K562 (cell line): ENCODE data around the gene SEMA4F. TPM values are rescaled to one million over a fixed set of nuclear protein-coding genes. Genes with fewer than 3 reads are reported as not detected.

Experiments used
- EGR1 ChIP-seq: fragments of 450-650 bp; conservative IDR thresholded peaks from 2 replicates; pipeline ENCODE4 v1.6.1; 2017; ENCODE audit warnings: mild to moderate bottlenecking
- KHSRP ChIP-seq: fragments of 450-650 bp; IDR thresholded peaks from 2 replicates; pipeline ENCODE4 v1.6.1; 2017
- SNIP1 ChIP-seq: fragments of 450-650 bp; IDR thresholded peaks from 2 replicates; pipeline ENCODE4 v1.7.1; 2017; ENCODE audit warnings: low read depth, mild to moderate bottlenecking
- SRSF9 ChIP-seq: fragments of 200-400 bp; formaldehyde crosslinking; IDR thresholded peaks from 2 replicates; pipeline ENCODE4 v1.6.1; 2017; ENCODE audit warnings: low read depth, low read length, borderline replicate concordance
- ZBTB7A ChIP-seq: IDR thresholded peaks from 2 replicates; pipeline ENCODE4 v1.6.1; 2011; ENCODE audit warnings: low read depth, mild to moderate bottlenecking, low read length, moderate library complexity, borderline replicate concordance; ENCODE audit not compliant: control insufficient read depth
- ZNF57 ChIP-seq: fragments of 450-650 bp; formaldehyde crosslinking; IDR thresholded peaks from 2 replicates; pipeline ENCODE4 v1.4.0; 2020; ENCODE audit warnings: mild to moderate bottlenecking, moderate library complexity
- polyA plus RNA-seq, 8 experiments: library from polyadenylated mRNA; depleted of rRNA in 4 of 8; stranded (reverse) in 5 of 8; unstranded in 3 of 8; fragments of >200 nt; fragmentation: Nextera tagmentation in 2 of 8; fragmentation: Illumina TruSeq in 1 of 8; extraction: Ambion mirVana in 2 of 8; extraction: Trizol in 1 of 8; gene quantifications; 2 replicates each; pipeline versions ENCODE4 v1.2.1 to v1.2.3, GENCODE V29; 2011 to 2014; ENCODE audit warnings: inconsistent platforms in 1 of 8, missing spikeins in 1 of 8
- total RNA-seq, 7 experiments: library from RNA; depleted of rRNA in 6 of 7; stranded (reverse); fragments of >200 nt in 6 of 7; fragmentation: Illumina TruSeq in 2 of 7; extraction: Trizol in 2 of 7; gene quantifications; 2 replicates each; pipeline versions ENCODE4 v1.2.1 to v1.2.3, GENCODE V29; 2011 to 2021; ENCODE audit warnings: low replicate concordance in 1 of 7
- TF ChIP-seq, protein P1 (sequence below): IDR thresholded peaks from 3 replicates; pipeline ENCODE4 v1.6.1; 2011; ENCODE audit warnings: borderline replicate concordance, mild to moderate bottlenecking, moderate library complexity; ENCODE audit not compliant: insufficient read length; ENCODE audit errors: extremely low read depth
- TF ChIP-seq, protein P2 (sequence below): sonication (generic); formaldehyde crosslinking; IDR thresholded peaks from 2 replicates; pipeline ENCODE4 v1.8.0; 2023; ENCODE audit warnings: mild to moderate bottlenecking, missing genetic modification reagents
- TF ChIP-seq, protein P3 (sequence below): IDR thresholded peaks from 3 replicates; pipeline ENCODE4 v1.6.1; 2011; ENCODE audit warnings: borderline replicate concordance, mild to moderate bottlenecking; ENCODE audit not compliant: insufficient read length, insufficient read depth
- TF ChIP-seq, protein P4 (sequence below): fragments of 250-450 bp; sonication (Bioruptor Pico); IDR thresholded peaks from 2 replicates; pipeline ENCODE4 v1.9.0; 2021; ENCODE audit warnings: mild to moderate bottlenecking, inconsistent platforms

Gene SEMA4F
- total and polyA plus RNA-seq, 9 of the 15 experiments (the other 6 are each of a cell fraction or from before 2014, with no cell fraction given) = 0.08 to 1.6 (median 0.33) TPM

DNA sequence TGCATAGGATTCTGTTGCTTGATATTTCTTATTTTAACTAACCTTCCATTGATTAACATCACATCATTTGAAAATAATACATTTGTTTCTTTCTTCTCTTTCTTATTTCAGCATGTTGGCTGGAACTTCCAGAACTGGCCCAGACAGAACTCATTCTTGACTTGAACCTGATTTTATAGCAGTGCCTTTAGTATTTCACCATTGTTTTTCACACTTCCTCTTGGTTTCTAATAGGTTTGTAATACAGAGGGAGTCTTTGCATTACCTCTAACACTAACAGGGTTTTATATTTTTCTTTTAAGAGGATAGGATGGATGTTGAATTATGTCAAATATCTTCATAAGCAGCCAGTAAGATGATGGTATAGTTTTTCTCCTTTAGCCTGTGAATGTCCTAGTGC lies 39.2 kb downstream of the SEMA4F start (continued):
- TF ChIP-seq, protein P1, sequence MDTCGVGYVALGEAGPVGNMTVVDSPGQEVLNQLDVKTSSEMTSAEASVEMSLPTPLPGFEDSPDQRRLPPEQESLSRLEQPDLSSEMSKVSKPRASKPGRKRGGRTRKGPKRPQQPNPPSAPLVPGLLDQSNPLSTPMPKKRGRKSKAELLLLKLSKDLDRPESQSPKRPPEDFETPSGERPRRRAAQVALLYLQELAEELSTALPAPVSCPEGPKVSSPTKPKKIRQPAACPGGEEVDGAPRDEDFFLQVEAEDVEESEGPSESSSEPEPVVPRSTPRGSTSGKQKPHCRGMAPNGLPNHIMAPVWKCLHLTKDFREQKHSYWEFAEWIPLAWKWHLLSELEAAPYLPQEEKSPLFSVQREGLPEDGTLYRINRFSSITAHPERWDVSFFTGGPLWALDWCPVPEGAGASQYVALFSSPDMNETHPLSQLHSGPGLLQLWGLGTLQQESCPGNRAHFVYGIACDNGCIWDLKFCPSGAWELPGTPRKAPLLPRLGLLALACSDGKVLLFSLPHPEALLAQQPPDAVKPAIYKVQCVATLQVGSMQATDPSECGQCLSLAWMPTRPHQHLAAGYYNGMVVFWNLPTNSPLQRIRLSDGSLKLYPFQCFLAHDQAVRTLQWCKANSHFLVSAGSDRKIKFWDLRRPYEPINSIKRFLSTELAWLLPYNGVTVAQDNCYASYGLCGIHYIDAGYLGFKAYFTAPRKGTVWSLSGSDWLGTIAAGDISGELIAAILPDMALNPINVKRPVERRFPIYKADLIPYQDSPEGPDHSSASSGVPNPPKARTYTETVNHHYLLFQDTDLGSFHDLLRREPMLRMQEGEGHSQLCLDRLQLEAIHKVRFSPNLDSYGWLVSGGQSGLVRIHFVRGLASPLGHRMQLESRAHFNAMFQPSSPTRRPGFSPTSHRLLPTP = no peak
- TF ChIP-seq ZNF57 (CRISPR knock-in tag) (no peak), SRSF9 (no peak), ZBTB7A (no peak), EGR1 (no peak), SNIP1 (no peak), KHSRP (no peak)
- TF ChIP-seq, protein P2, sequence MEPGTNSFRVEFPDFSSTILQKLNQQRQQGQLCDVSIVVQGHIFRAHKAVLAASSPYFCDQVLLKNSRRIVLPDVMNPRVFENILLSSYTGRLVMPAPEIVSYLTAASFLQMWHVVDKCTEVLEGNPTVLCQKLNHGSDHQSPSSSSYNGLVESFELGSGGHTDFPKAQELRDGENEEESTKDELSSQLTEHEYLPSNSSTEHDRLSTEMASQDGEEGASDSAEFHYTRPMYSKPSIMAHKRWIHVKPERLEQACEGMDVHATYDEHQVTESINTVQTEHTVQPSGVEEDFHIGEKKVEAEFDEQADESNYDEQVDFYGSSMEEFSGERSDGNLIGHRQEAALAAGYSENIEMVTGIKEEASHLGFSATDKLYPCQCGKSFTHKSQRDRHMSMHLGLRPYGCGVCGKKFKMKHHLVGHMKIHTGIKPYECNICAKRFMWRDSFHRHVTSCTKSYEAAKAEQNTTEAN (CRISPR knock-in tag) = no peak
- TF ChIP-seq, protein P3, sequence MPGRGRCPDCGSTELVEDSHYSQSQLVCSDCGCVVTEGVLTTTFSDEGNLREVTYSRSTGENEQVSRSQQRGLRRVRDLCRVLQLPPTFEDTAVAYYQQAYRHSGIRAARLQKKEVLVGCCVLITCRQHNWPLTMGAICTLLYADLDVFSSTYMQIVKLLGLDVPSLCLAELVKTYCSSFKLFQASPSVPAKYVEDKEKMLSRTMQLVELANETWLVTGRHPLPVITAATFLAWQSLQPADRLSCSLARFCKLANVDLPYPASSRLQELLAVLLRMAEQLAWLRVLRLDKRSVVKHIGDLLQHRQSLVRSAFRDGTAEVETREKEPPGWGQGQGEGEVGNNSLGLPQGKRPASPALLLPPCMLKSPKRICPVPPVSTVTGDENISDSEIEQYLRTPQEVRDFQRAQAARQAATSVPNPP = no peak
- TF ChIP-seq, protein P4, sequence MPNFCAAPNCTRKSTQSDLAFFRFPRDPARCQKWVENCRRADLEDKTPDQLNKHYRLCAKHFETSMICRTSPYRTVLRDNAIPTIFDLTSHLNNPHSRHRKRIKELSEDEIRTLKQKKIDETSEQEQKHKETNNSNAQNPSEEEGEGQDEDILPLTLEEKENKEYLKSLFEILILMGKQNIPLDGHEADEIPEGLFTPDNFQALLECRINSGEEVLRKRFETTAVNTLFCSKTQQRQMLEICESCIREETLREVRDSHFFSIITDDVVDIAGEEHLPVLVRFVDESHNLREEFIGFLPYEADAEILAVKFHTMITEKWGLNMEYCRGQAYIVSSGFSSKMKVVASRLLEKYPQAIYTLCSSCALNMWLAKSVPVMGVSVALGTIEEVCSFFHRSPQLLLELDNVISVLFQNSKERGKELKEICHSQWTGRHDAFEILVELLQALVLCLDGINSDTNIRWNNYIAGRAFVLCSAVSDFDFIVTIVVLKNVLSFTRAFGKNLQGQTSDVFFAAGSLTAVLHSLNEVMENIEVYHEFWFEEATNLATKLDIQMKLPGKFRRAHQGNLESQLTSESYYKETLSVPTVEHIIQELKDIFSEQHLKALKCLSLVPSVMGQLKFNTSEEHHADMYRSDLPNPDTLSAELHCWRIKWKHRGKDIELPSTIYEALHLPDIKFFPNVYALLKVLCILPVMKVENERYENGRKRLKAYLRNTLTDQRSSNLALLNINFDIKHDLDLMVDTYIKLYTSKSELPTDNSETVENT = no peak
